Posterior cingulate gyrus (tissue), 11 donors: Measurements from ENCODE around the gene TLK2.
"Not testable (repeated sequence)": the region's sequence is repeated elsewhere in the genome, so short reads cannot be mapped to it uniquely, and the experiment has no call there.

Source experiments
- DNase-seq, 10 donors: peaks; one replicate each; pipeline versions ENCODE4 v3.0.0 to v3.0.0-alpha.2; 2020 to 2021; ENCODE audit warnings: mixed read lengths in 3 of 10
- intact Hi-C: fragments of 100-400 bp; cut with DNase I; formaldehyde crosslinking; loops from one replicate; pipeline ENCODE4 v1.15.1; 2023

Gene TLK2

GRCh38 chr17:62552851-62553659, 74.4 kb downstream of the TLK2 start:
- intact Hi-C loops, DNase-seq: not testable (repeated sequence)

GRCh38 chr17:62557532-62557931, 78.9 kb downstream of the TLK2 start:
- DNase-seq, intact Hi-C loops: not testable (repeated sequence)

- DNase-seq, intact Hi-C loops: not testable (repeated sequence)
Measured at GRCh38 chr17:62558941-62559340, 80.3 kb downstream of the TLK2 start.

GRCh38 chr17:62560971-62561370, 82.3 kb downstream of the TLK2 start:
- DNase-seq, intact Hi-C loops: not testable (repeated sequence)

- intact Hi-C loops = no loop called here
Measured at GRCh38 chr17:62562656-62563055, 84.0 kb downstream of the TLK2 start.

GRCh38 chr17:62565817-62566216, 87.2 kb downstream of the TLK2 start:
- no peak for DNase-seq
- intact Hi-C loops = no loop called here

More at GRCh38 chr17:62562656-62563055, 84.0 kb downstream of the TLK2 start:
- DNase-seq = no peak

GRCh38 chr17:62566996-62567578, 88.5 kb downstream of the TLK2 start:
- intact Hi-C loops = no loop called here
- no peak for DNase-seq

GRCh38 chr17:62572488-62572887, 93.9 kb downstream of the TLK2 start:
- DNase-seq = no peak
- intact Hi-C loops = no loop called here

- DNase-seq = no peak
- intact Hi-C loops = no loop called here
Measured at GRCh38 chr17:62572888-62573401, 94.3 kb downstream of the TLK2 start.

GRCh38 chr17:62573480-62574117, 95.0 kb downstream of the TLK2 start:
- no peak for DNase-seq
- intact Hi-C loops = no loop called here

- intact Hi-C loops = no loop called here
- no peak for DNase-seq
Measured at GRCh38 chr17:62576382-62576781, 97.8 kb downstream of the TLK2 start.

GRCh38 chr17:62578757-62579487, 100.3 kb downstream of the TLK2 start:
- DNase-seq = no peak
- intact Hi-C loops = no loop called here

- no peak for DNase-seq
- intact Hi-C loops = no loop called here
Measured at GRCh38 chr17:62580947-62581346, 102.3 kb downstream of the TLK2 start.

GRCh38 chr17:62581764-62582163, 103.1 kb downstream of the TLK2 start:
- no peak for DNase-seq
- intact Hi-C loops = no loop called here

GRCh38 chr17:62587554-62587953, 108.9 kb downstream of the TLK2 start:
- DNase-seq = no peak
- intact Hi-C loops = no loop called here

- intact Hi-C loops = no loop called here
- DNase-seq = no peak
Measured at GRCh38 chr17:62588109-62588508, 109.5 kb downstream of the TLK2 start.

GRCh38 chr17:62591333-62591732, 112.7 kb downstream of the TLK2 start:
- DNase-seq = no peak
- intact Hi-C loops = no loop called here

- intact Hi-C loops, DNase-seq: not testable (repeated sequence)
Measured at GRCh38 chr17:62591822-62592221, 113.2 kb downstream of the TLK2 start.

- DNase-seq = no peak
Measured at GRCh38 chr17:62592341-62593099, 113.9 kb downstream of the TLK2 start.

GRCh38 chr17:62595484-62595883, 116.9 kb downstream of the TLK2 start:
- intact Hi-C loops = no loop called here
- no peak for DNase-seq

More at GRCh38 chr17:62592341-62593099, 113.9 kb downstream of the TLK2 start:
- intact Hi-C loops = no loop called here
